Left forelimb (tissue), 1 donor: ENCODE data around the gene STAC.
"Not testable (repeated sequence)": the region's sequence is repeated elsewhere in the genome, so short reads cannot be mapped to it uniquely, and the experiment has no call there.

Source experiments
- DNase-seq: peaks from one replicate; pipeline ENCODE4 v3.0.0-alpha.2; 2018; ENCODE audit warnings: low spot score

Gene STAC

GRCh38 chr3:36480911-36481648 is 100.8 kb downstream of the STAC start:
- DNase-seq: no peak

DNA sequence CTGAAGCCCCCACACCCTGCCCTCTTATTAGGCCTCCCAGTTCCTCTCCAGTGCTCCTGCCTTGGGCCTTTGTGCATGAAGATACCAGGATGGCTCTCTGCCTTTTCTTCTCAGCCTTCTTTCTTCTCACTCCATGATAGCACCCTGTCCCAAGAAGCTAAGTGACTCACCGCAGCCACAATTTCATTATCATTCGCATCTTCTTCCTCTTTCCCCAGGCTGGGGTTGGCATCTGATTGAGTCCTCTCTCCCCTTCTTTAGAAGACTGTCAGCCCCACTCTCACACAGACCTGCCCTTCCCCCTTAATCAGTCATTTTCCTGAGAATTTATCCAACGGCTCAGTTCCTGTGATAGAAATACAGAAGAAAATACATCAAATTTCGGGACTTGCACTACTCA is 102.0 kb downstream of the STAC start:
- DNase-seq: no peak

GRCh38 chr3:36482880-36483279 is 102.6 kb downstream of the STAC start:
- no peak for DNase-seq

DNA sequence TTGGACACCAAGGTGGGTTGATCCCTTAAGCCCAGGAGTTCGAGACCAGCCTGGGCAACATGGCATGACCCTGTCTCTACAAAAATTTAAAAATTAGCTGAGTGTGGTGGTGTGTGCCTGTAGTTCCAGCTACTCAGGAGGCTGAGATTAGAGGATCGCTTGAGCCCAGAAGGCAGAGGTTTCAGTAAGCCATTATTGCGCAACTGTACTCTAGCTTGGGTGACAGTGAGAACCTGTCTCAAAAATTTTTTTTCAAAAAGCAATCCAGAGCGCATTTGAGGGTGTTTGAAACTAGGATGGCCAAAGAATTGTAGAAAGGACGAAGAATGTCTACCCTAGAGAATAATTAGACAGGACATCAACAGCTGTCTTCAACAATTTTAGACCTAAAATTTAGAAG is 103.4 kb downstream of the STAC start:
- no peak for DNase-seq

DNA sequence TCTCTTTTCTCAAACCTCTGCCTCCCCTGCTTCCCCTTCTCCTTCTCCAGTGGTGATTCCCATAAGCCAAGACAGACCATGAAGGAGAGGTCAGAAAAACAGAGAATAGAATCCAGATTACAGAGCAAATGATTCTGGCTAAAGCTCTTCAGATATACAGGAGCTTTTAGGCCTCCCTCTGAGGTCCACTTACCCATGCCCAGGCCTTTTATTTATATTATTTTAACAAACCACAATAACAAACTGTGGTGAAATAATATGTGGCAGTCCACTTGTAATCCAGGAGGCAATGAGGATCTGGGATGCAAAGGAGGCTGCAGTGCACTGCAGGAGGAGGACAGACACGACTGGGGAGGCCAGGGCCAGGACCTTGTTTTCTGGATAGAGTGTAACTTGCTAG is 104.1 kb downstream of the STAC start:
- DNase-seq: no peak

- DNase-seq: no peak
Measured at GRCh38 chr3:36486009-36486795, 105.9 kb downstream of the STAC start.

GRCh38 chr3:36487616-36488015 is 107.3 kb downstream of the STAC start:
- DNase-seq: no peak

GRCh38 chr3:36488077-36488789 is 107.9 kb downstream of the STAC start:
- no peak for DNase-seq

DNA sequence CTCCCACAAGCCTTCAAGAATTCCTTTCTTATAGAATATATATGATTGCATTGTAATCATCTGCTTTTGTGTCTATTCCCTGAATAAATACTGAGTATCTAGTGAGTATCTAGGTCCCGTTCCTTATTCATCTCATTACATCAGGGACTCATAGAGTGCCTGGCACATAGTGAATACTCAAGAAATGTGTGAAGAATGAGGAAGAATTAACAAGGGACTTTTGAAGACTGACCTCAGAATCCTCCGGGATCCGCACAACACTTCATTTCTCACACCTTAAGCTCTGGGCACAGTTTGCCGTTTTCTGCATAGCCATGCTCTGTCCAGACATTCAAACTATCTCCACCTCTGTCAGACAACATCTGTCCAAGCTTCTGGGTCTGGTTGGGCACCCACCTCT is 108.8 kb downstream of the STAC start:
- DNase-seq: no peak

DNA sequence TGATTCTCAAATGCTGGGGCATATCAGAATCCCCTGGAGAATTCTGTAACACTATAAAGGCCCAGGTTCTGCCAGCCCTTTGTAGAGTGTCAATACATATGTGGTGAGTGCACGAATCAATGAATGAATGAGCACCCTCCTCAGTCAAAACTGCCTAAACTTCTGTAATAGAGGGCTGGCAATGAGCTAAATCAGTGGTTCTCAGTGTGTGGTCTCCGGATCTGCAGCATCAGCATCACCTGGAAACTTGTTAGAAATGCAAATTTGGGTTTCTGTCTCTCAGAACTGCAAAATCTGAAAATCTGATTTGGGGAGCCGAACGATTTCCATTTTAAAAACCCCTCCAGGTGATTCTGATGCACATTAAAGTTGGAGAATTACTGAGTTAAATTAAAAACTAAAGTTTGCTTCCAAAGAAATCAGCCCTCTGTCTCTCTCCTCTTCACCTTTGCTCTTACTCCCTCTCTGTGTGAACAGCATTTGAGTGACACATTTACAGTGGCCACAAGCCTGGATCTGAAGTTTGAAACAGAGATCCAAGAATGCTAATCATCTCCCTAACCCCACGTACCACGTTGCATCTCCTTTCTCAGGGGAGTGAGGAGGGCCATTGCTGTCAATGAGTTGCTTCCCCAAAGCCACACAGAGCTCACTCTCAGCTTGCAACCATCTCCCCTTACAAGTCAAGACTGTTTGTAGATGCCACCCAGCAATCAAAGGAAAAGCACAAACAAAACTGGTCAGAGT is 109.5 kb downstream of the STAC start:
- no peak for DNase-seq

GRCh38 chr3:36493051-36493450 is 112.7 kb downstream of the STAC start:
- no peak for DNase-seq

DNA sequence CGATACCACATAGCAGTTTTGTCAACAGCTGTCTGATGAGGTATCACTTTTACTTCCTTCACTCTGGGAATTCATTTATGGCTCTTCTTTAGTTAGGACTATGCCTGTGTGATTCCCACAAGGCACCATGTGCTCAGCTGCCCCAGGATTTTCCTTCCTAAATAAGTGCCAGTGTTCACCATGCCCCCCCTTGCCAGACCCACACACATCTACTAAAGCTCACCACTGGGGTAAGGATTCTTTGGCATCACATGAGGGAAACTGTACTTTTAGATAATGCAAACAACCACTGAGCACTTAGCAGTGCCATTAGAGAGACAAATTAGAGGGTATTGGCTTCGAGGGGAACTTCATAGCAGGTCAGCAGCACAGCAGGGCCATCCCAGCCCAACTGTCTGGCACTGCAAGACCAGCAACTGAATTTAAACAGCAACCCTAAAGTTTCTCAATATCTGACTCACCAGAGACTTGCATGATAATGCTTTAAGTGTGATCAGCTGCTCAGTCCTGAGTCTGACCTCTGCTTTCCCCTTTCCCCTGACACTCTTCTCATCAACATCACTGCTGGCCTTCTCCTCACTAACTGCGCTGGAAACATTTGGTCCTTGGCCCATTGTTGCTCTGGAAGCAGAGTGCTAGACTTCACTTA is 114.3 kb downstream of the STAC start:
- DNase-seq: no peak

GRCh38 chr3:36496684-36497633 is 116.7 kb downstream of the STAC start:
- DNase-seq: no peak

GRCh38 chr3:36500053-36500452 is 119.7 kb downstream of the STAC start:
- DNase-seq: not testable (repeated sequence)

GRCh38 chr3:36501616-36502015 is 121.3 kb downstream of the STAC start:
- no peak for DNase-seq

GRCh38 chr3:36505393-36505792 is 125.1 kb downstream of the STAC start:
- no peak for DNase-seq

DNA sequence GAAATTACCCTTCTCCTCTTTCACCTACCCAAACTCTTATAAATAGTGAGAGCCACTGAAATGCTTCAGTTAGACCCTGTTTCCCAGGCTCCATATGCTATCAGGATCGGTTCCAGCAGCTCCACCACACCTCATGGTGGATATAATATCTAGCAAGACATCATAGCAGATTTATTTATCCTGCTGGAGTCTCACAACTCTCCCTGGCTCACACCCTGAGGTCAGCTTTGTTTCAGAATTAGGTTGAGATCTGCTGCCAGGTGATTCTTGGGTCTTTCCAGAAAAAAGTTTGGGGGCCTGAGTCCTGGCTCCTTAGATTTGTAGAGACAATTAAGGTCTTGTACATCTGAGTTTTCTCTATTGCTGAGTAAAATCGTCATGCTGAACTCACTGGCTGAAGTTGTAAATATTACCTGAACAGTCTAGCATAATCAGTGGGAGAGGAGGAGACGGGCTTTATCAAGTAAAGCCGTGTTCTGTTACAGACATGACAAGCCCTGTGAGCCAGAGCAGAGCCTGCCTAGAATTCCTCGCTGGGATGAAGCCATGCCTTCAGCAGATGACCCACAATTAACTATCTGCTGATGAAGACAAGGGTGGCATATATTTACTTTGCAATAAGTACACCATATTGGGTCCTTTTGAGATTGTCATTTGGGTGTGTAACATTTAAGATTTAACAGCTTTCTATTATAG is 131.6 kb downstream of the STAC start:
- DNase-seq: no peak

DNA sequence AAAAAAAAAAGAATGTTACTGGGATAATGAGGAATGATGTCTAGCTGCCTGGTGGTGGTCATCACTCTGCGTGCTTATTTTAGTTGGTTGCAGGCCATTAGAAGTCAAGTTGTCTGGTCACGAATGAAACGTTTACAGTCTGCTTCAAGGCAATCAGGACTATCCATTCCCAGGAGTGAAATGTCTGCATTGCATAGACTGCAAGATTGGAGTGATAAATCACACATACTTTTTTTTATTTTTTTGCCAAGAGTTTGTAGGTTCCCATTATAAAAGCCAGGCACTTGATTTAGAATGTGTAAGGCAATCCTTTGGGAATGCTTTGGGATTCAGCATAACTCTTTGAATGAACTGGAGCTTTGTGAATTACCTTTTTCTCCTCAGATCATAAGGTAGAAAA is 132.3 kb downstream of the STAC start:
- DNase-seq: no peak

- DNase-seq: no peak
Measured at GRCh38 chr3:36514171-36514570, 133.9 kb downstream of the STAC start.

DNA sequence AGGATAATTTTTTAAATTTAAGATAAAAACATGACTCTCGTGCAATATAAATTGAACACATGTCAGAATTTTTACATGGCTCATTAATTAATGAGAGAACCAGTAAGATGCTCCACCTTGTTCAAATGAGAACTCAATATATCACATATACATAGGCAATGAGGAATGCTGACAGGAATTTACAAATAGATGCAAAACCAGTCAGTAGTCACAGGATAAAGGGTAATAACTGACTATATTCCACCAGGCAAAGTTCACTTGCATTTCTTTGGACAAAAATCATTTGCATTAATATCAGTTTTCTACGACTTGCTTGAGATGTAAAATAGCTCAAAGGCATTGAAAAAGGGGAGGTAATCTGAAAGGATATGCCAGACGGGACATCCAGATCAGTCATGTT is 139.4 kb downstream of the STAC start:
- DNase-seq: no peak
